ENCODE measurements around the gene SPRING1. TPM values are rescaled to one million over a fixed set of nuclear protein-coding genes. Genes with fewer than 3 reads are reported as not detected.

SPRING1 gene
- total RNA-seq, 1 experiment from 2014 or later = 69.6 TPM

DNA sequence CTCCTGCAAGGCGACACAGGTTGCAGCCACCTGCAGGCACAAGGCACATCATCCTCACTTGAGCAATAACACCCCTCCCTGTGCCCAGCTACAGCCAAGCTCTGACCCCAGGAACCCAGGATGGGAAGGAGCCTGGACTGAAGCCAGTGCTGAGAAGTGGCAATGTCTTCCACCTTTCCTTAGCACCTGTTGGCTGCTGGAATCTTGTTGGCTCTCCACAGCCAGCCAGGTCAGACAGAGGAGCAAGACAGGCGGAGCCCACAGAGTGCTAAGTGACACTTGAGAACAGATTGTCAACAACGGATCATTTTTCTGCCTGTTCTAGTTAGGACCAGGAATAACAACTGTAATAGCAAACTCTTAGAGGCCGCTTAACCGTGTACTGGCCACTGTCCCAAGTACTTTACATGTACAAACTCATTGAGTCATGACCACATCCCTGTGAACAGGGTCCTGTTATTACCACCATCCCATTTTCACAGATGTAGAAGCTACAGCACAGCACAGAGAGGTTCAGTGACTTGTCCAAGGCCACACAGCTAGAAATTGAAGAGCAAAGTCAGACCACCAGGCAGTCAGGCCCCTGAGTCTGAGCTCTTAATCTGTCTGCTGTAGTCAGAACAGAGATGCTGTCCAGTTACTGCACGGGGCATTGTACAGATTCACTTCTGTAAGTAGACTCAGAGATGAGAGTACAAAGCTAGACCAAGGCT, 45.8 kb upstream of the SPRING1 start:
- Mint-ChIP-seq H3K36me3 (ENCODE audit: insufficient read depth, unreplicated experiment) (no peaks in the 10 kb centered on the region), H3K9me3 (ENCODE audit: unreplicated experiment) (no peaks in the 10 kb centered on the region), H3K27ac (ENCODE audit: unreplicated experiment) (no peak overlapping the region), H3K4me3 (ENCODE audit: unreplicated experiment) (no peak overlapping the region), H3K4me1 (ENCODE audit: low read depth, unreplicated experiment) (no peaks in the 10 kb centered on the region), H3K27me3 (ENCODE audit: insufficient read depth, unreplicated experiment) (no peaks in the 10 kb centered on the region)
- ChIA-PET CTCF (no interaction called here), POLR2A (no interaction called here)
- intact Hi-C loops (cut with micrococcal nuclease; ENCODE audit: unreplicated experiment) = no loop called here
- no peaks in the 10 kb centered on the region for H3K9me3 ChIP-seq
- H3K27me3 ChIP-seq (replicated peaks; ENCODE audit: control insufficient read depth, insufficient read depth, low read length) = no peaks in the 10 kb centered on the region
- no peaks in the 10 kb centered on the region for H3K36me3 ChIP-seq (ENCODE audit: control insufficient read depth, insufficient read depth, low read length)
- DNase-seq = no peak
- H3K4me1 ChIP-seq = no peaks in the 10 kb centered on the region
- H3K4me3 ChIP-seq (ENCODE audit: low read depth, low read length) = no peak overlapping the region
- TF ChIP-seq, protein P1, sequence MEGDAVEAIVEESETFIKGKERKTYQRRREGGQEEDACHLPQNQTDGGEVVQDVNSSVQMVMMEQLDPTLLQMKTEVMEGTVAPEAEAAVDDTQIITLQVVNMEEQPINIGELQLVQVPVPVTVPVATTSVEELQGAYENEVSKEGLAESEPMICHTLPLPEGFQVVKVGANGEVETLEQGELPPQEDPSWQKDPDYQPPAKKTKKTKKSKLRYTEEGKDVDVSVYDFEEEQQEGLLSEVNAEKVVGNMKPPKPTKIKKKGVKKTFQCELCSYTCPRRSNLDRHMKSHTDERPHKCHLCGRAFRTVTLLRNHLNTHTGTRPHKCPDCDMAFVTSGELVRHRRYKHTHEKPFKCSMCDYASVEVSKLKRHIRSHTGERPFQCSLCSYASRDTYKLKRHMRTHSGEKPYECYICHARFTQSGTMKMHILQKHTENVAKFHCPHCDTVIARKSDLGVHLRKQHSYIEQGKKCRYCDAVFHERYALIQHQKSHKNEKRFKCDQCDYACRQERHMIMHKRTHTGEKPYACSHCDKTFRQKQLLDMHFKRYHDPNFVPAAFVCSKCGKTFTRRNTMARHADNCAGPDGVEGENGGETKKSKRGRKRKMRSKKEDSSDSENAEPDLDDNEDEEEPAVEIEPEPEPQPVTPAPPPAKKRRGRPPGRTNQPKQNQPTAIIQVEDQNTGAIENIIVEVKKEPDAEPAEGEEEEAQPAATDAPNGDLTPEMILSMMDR (IDR thresholded peaks at IDR 0.05; ENCODE audit: insufficient read depth in 1 of 2, low read depth in 1 of 2, low read length in 1 of 2, severe bottlenecking in 1 of 2, unreplicated experiment in 1 of 2) = no peak
- no TSS peak for BruUV-seq (replicated peaks)

DNA sequence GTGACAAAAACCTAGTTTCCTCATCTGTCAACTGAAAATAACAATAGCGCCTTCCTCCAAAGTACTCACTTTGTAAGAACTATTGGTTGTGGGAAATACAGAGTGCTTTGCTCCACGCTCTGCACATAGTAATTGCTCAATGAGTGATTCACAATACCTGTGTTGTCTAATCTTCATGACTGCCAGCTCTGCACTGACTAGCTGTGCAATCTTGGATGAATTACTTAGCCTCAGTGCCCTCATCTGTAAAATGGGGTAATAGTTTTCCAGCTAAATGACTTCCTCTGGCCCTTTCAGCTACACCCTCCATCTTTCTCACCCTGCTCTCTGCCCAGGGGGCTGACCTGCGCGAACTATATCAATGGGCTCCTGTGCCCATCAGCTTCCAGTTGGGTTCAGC, 43.1 kb upstream of the SPRING1 start:
- Mint-ChIP-seq H3K36me3 (ENCODE audit: insufficient read depth, unreplicated experiment) (peaks cover 6% of the 10 kb centered on the region), H3K27ac (ENCODE audit: unreplicated experiment) (no peak overlapping the region), H3K27me3 (ENCODE audit: insufficient read depth, unreplicated experiment) (no peaks in the 10 kb centered on the region), H3K9me3 (ENCODE audit: unreplicated experiment) (no peaks in the 10 kb centered on the region), H3K4me1 (ENCODE audit: low read depth, unreplicated experiment) (no peaks in the 10 kb centered on the region), H3K4me3 (ENCODE audit: unreplicated experiment) (no peak overlapping the region)
- TF ChIP-seq, protein P1 (IDR thresholded peaks at IDR 0.05; ENCODE audit: insufficient read depth in 1 of 2, low read depth in 1 of 2, low read length in 1 of 2, severe bottlenecking in 1 of 2, unreplicated experiment in 1 of 2) = no peak
- no peaks in the 10 kb centered on the region for H3K27me3 ChIP-seq (replicated peaks; ENCODE audit: control insufficient read depth, insufficient read depth, low read length)
- ChIA-PET CTCF (no interaction called here), POLR2A (no interaction called here)
- H3K4me1 ChIP-seq = no peaks in the 10 kb centered on the region
- no peak overlapping the region for H3K4me3 ChIP-seq (ENCODE audit: low read depth, low read length)
- no peak for DNase-seq
- no TSS peak for BruUV-seq (replicated peaks)
- intact Hi-C loops (cut with micrococcal nuclease; ENCODE audit: unreplicated experiment) = no loop called here
- H3K9me3 ChIP-seq = no peaks in the 10 kb centered on the region
- no peaks in the 10 kb centered on the region for H3K36me3 ChIP-seq (ENCODE audit: control insufficient read depth, insufficient read depth, low read length)

DNA sequence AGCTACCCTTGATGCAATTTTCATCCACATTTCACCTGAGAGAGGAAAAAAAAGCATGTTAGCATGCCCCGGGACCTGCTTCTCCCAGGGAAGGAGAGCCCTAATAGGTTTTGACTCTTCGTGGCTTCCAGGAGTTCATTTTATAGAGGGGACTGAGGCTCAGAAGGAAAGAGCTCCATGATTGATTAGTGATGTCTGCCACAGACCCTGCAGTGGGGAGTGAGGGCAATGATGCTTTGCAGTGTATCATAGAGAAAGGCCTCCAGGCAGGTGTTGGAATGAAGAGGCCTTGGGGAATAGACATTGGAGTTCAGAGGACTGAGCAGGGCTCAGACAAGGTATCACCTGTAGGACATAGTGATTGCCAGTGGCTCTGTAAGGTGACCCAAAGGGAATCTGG, 41.7 kb upstream of the SPRING1 start:
- Histone ChIP-seq H3K27me3 (replicated peaks; ENCODE audit: control insufficient read depth, insufficient read depth, low read length) (no peaks in the 10 kb centered on the region), H3K4me1 (no peaks in the 10 kb centered on the region), H3K9me3 (no peaks in the 10 kb centered on the region), H3K4me3 (ENCODE audit: low read depth, low read length) (no peak overlapping the region), H3K36me3 (ENCODE audit: control insufficient read depth, insufficient read depth, low read length) (no peaks in the 10 kb centered on the region)
- H3K27me3 Mint-ChIP-seq (ENCODE audit: insufficient read depth, unreplicated experiment) = no peaks in the 10 kb centered on the region
- no peak for DNase-seq
- no peak overlapping the region for H3K27ac Mint-ChIP-seq (ENCODE audit: unreplicated experiment)
- peaks cover 6% of the 10 kb centered on the region for H3K36me3 Mint-ChIP-seq (ENCODE audit: insufficient read depth, unreplicated experiment)
- TF ChIP-seq, protein P1 (IDR thresholded peaks at IDR 0.05; ENCODE audit: insufficient read depth in 1 of 2, low read depth in 1 of 2, low read length in 1 of 2, severe bottlenecking in 1 of 2, unreplicated experiment in 1 of 2) = no peak
- BruUV-seq (replicated peaks) = no TSS peak
- CTCF ChIA-PET = no interaction called here
- no peaks in the 10 kb centered on the region for H3K9me3 Mint-ChIP-seq (ENCODE audit: unreplicated experiment)
- intact Hi-C loops (cut with micrococcal nuclease; ENCODE audit: unreplicated experiment) = no loop called here
- no peaks in the 10 kb centered on the region for H3K4me1 Mint-ChIP-seq (ENCODE audit: low read depth, unreplicated experiment)
- no peak overlapping the region for H3K4me3 Mint-ChIP-seq (ENCODE audit: unreplicated experiment)
- POLR2A ChIA-PET = no interaction called here

Measured in Caco-2 (cell line).